OCI-LY7 (cell line): Measurements from ENCODE around the gene UVSSA. TPM values are rescaled to one million over a fixed set of nuclear protein-coding genes. Genes with fewer than 3 reads are reported as not detected.
A peak's percentile ranks its signal among the peaks of the same experiment; 100 is the strongest.

Experiments
- BruUV-seq: library from RNA; stranded (reverse); fragments of 400-500 nt; replicated peaks from 2 replicates; lab custom pipeline; 2021; lab: Mats Ljungman, UMichigan
- CTCF ChIA-PET: fragments of 300-600 bp; sonication (Branson Sonifier 250); formaldehyde crosslinking; loops from one replicate; lab custom pipeline; 2022; ENCODE audit warnings: antibody characterized with exemption; ENCODE audit not compliant: unreplicated experiment; lab: Charles Lee
- POLR2A ChIA-PET: fragments of 300-600 bp; sonication (Branson Sonifier 250); formaldehyde crosslinking; loops from one replicate; lab custom pipeline; 2022; ENCODE audit warnings: antibody characterized with exemption; lab: Charles Lee
- DNase-seq: peaks from one replicate; pipeline ENCODE4 v3.0.0-alpha.2; 2015; ENCODE audit warnings: low spot score
- H2AFZ ChIP-seq: fragments of 200-600 bp; sonication (generic), shearing (Covaris generic); 2 replicates; pipeline ENCODE4 v1.6.1; 2014; ENCODE audit warnings: mild to moderate bottlenecking, antibody characterized with exemption, low read length, moderate library complexity
- H3K27ac ChIP-seq: fragments of 200-600 bp; sonication (generic); 2 replicates; pipeline ENCODE4 v1.5.1; 2014; ENCODE audit warnings: mixed run types, low read depth, mild to moderate bottlenecking, moderate library complexity, low read length, inconsistent platforms; ENCODE audit not compliant: poor library complexity, severe bottlenecking
- H3K36me3 ChIP-seq: fragments of 200-600 bp; sonication (generic); 2 replicates; pipeline ENCODE4 v1.6.1; 2014; ENCODE audit warnings: mild to moderate bottlenecking, antibody characterized with exemption, low read length, moderate library complexity, mixed read lengths; ENCODE audit not compliant: insufficient read depth
- H3K4me1 ChIP-seq: fragments of 200-600 bp; sonication (generic); 2 replicates; pipeline ENCODE4 v1.5.1; 2014; ENCODE audit warnings: mild to moderate bottlenecking, low read length; ENCODE audit not compliant: insufficient read depth, poor library complexity, severe bottlenecking
- H3K4me2 ChIP-seq: fragments of 200-600 bp; sonication (generic); 2 replicates; pipeline ENCODE4 v1.6.1; 2014; ENCODE audit warnings: mild to moderate bottlenecking, low read length
- H3K4me3 ChIP-seq: fragments of 200-600 bp; sonication (generic); 2 replicates; pipeline ENCODE4 v1.5.1; 2014; ENCODE audit warnings: mild to moderate bottlenecking, low read depth, low read length; ENCODE audit not compliant: poor library complexity, severe bottlenecking
- H3K79me2 ChIP-seq: fragments of 200-600 bp; sonication (generic); 2 replicates; pipeline ENCODE4 v1.6.1; 2016; ENCODE audit warnings: low read depth, mild to moderate bottlenecking, low read length, moderate library complexity, mixed read lengths; ENCODE audit not compliant: insufficient read depth
- H3K9me2 ChIP-seq: fragments of 200-600 bp; sonication (generic); 2 replicates; pipeline ENCODE4 v1.6.1; 2016; ENCODE audit warnings: mild to moderate bottlenecking, low read length, mixed read lengths; ENCODE audit not compliant: insufficient read depth
- H3K9me3 ChIP-seq: fragments of 200-600 bp; sonication (generic); 2 replicates; pipeline ENCODE4 v1.6.1; 2014; ENCODE audit warnings: mild to moderate bottlenecking, mixed run types, low read length, mixed read lengths
- H4K20me1 ChIP-seq: fragments of 200-600 bp; sonication (generic); 2 replicates; pipeline ENCODE4 v1.6.1; 2014; ENCODE audit warnings: mild to moderate bottlenecking, antibody characterized with exemption, low read length, moderate library complexity, mixed read lengths; ENCODE audit not compliant: insufficient read depth
- EZH2phosphoT487 ChIP-seq: fragments of 200-600 bp; sonication (generic); IDR thresholded peaks from 2 replicates; pipeline ENCODE4 v1.6.1; 2018; ENCODE audit warnings: low read depth, borderline replicate concordance, mild to moderate bottlenecking, mixed run types, antibody characterized with exemption, low read length, moderate library complexity, mixed read lengths
- intact Hi-C: fragments of 100-400 bp; cut with micrococcal nuclease; formaldehyde crosslinking; loops from one replicate; pipeline ENCODE4 v1.10.0; 2022; ENCODE audit not compliant: unreplicated experiment
- total RNA-seq, 2 experiments: library from RNA; depleted of rRNA in 1 of 2; stranded (reverse); fragments of >200 nt in 1 of 2; shearing (Covaris generic) in 1 of 2; gene quantifications; 2 replicates each; pipeline ENCODE4 v1.2.3, GENCODE V29; 2014 to 2022
- TF ChIP-seq, protein P1 (sequence below): fragments of 200-600 bp; sonication (generic); conservative IDR thresholded peaks from 2 replicates; pipeline ENCODE4 v1.5.1; 2014; ENCODE audit warnings: mild to moderate bottlenecking, antibody characterized with exemption, low read length, moderate library complexity, mixed read lengths

The UVSSA gene
- total RNA-seq, 2 experiments from 2014 or later = 13.2 to 43.2 TPM

GRCh38 chr4:1315836-1316536, 31.0 kb upstream of the UVSSA start:
- DNase-seq = peak; percentile 58

GRCh38 chr4:1316537-1317168, 30.4 kb upstream of the UVSSA start:
- Histone ChIP-seq H3K79me2 (peaks cover 5% of the 10 kb centered on the region), H3K36me3 (peaks cover 66% of the 10 kb centered on the region), H2AFZ (no peak overlapping the region), H3K4me2 (no peak overlapping the region), H3K4me3 (no peak overlapping the region), H3K4me1 (peaks cover 18% of the 10 kb centered on the region), H3K9me2 (no peaks in the 10 kb centered on the region), H4K20me1 (no peaks in the 10 kb centered on the region), H3K9me3 (peaks cover 7% of the 10 kb centered on the region; the same call in 1 of the 2 replicates), H3K27ac (peak overlapping the region; percentile 41)
- CTCF ChIA-PET = no interaction called here
- no peak for DNase-seq
- TF ChIP-seq, protein P1, sequence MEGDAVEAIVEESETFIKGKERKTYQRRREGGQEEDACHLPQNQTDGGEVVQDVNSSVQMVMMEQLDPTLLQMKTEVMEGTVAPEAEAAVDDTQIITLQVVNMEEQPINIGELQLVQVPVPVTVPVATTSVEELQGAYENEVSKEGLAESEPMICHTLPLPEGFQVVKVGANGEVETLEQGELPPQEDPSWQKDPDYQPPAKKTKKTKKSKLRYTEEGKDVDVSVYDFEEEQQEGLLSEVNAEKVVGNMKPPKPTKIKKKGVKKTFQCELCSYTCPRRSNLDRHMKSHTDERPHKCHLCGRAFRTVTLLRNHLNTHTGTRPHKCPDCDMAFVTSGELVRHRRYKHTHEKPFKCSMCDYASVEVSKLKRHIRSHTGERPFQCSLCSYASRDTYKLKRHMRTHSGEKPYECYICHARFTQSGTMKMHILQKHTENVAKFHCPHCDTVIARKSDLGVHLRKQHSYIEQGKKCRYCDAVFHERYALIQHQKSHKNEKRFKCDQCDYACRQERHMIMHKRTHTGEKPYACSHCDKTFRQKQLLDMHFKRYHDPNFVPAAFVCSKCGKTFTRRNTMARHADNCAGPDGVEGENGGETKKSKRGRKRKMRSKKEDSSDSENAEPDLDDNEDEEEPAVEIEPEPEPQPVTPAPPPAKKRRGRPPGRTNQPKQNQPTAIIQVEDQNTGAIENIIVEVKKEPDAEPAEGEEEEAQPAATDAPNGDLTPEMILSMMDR = no peak
- TF ChIP-seq EZH2phosphoT487 = no peak
- BruUV-seq = no TSS peak
- POLR2A ChIA-PET = no interaction called here
- intact Hi-C loops = no loop called here

More at GRCh38 chr4:1315836-1316536, 31.0 kb upstream of the UVSSA start:
- TF ChIP-seq, protein P1 = no peak
- TF ChIP-seq EZH2phosphoT487 = no peak
- no TSS peak for BruUV-seq
- peak overlapping the region; percentile 41 for H3K27ac ChIP-seq
- H4K20me1 ChIP-seq = peaks cover 5% of the 10 kb centered on the region; the same call in 1 of the 2 replicates
- H3K36me3 ChIP-seq = peaks cover 70% of the 10 kb centered on the region
- CTCF ChIA-PET = no interaction called here
- peaks cover 7% of the 10 kb centered on the region; the same call in 1 of the 2 replicates for H3K9me3 ChIP-seq
- no peak overlapping the region for H2AFZ ChIP-seq
- intact Hi-C loops = no loop called here
- no peaks in the 10 kb centered on the region for H3K9me2 ChIP-seq
- POLR2A ChIA-PET = no interaction called here
- H3K4me1 ChIP-seq = peaks cover 24% of the 10 kb centered on the region
- H3K4me2 ChIP-seq = peak overlapping the region; percentile 27; the same call in 1 of the 2 replicates
- H3K79me2 ChIP-seq = peaks cover 12% of the 10 kb centered on the region
- H3K4me3 ChIP-seq = no peak overlapping the region
